Measurements from ENCODE around the gene MEGF11.

MEGF11 gene

GRCh38 chr15:65963358-65963757, 290.2 kb downstream of the MEGF11 start:
- no peak for TF ChIP-seq Cebpa-rat (IDR thresholded peaks at IDR 0.05)
- no peak overlapping the region for H3K27ac ChIP-seq

GRCh38 chr15:65962187-65962586, 291.4 kb downstream of the MEGF11 start:
- H3K4me2 ChIP-seq, result no peak overlapping the region
- no peak overlapping the region for H3K9ac ChIP-seq
- no peak overlapping the region for H3K4me3 ChIP-seq
- peaks cover 10 to 25% (median 18%) of the 10 kb centered on the region in 10 experiments for H3K4me1 ChIP-seq
- no peaks in the 10 kb centered on the region for H3K36me3 ChIP-seq
- no peak overlapping the region for H3K27ac ChIP-seq
- no peak for TF ChIP-seq Cebpa-rat (IDR thresholded peaks at IDR 0.05)
- H3K9me3 ChIP-seq (replicated peaks in 1 of 11), result no peaks in the 10 kb centered on the region
- H3K27me3 ChIP-seq, result no peaks in the 10 kb centered on the region; a peak in 1 of 22 replicates
- no peaks in the 10 kb centered on the region for H4K20me1 ChIP-seq

More at GRCh38 chr15:65963358-65963757, 290.2 kb downstream of the MEGF11 start:
- no peaks in the 10 kb centered on the region; a peak in 1 of 22 replicates for H4K20me1 ChIP-seq
- no peaks in the 10 kb centered on the region; a peak in 1 of 22 replicates for H3K27me3 ChIP-seq
- H3K9me3 ChIP-seq (replicated peaks in 1 of 11), result no peaks in the 10 kb centered on the region
- no peak overlapping the region for H3K4me3 ChIP-seq
- H3K36me3 ChIP-seq, result no peaks in the 10 kb centered on the region
- H3K9ac ChIP-seq, result peak overlapping the region in 2 of 11 experiments; percentile 29; a peak in 2 of 22 replicates
- H3K4me2 ChIP-seq, result peak overlapping the region in 10 of 11 experiments; percentile 35 to 93 (median 76); a peak in 18 of 22 replicates
- peaks cover 10 to 25% (median 18%) of the 10 kb centered on the region in 10 experiments for H3K4me1 ChIP-seq

DNA sequence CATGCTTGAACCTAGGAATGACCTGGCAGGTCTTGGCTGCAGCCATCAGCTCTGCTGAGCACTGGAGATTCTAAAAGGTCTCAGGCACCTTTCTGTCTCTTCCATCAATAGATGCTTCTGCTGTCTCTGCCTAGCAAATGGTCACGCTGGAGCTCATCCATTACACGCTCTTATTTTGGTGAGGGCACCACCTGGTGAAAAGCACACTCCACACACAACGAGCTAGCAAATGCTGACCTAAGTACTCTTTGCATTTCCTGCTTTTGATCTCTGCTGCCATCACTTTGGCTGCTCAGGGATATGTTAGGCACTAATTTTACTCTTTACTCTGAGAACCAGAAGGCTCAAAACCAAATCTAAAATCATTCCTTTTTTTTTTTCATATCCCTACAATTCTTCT, 293.0 kb downstream of the MEGF11 start:
- H3K9me3 ChIP-seq (replicated peaks in 1 of 11), result no peaks in the 10 kb centered on the region
- H3K4me2 ChIP-seq, result no peak overlapping the region
- H3K4me1 ChIP-seq, result peaks cover 10 to 25% (median 18%) of the 10 kb centered on the region in 10 experiments
- H3K27me3 ChIP-seq, result no peaks in the 10 kb centered on the region; a peak in 1 of 22 replicates
- no peaks in the 10 kb centered on the region for H4K20me1 ChIP-seq
- H3K4me3 ChIP-seq, result no peak overlapping the region
- H3K27ac ChIP-seq, result no peak overlapping the region
- TF ChIP-seq Cebpa-rat (IDR thresholded peaks at IDR 0.05), result no peak
- H3K9ac ChIP-seq, result no peak overlapping the region
- no peaks in the 10 kb centered on the region for H3K36me3 ChIP-seq

DNA sequence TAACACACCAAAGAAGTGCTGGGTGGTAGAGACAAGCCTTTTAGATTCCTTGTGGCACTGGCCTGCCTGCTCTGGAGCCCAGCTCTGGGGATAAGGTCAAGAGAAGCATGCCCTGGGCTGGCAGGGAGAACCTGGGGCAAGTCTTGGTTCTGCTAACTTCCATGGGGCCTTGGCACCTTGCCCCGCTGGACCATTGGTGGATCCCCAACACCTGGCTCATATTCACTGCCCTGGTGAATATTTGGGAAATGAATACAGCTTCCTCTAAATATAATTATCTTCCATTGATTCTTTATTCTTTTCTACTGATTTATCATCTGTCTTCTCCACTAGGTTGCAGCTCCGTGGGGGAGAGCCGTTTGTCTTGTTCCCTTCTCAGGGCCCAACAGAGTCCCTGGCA, 294.7 kb downstream of the MEGF11 start:
- H3K4me1 ChIP-seq, result peaks cover under 1 to 10% (median 5%) of the 10 kb centered on the region in 10 experiments

DNA sequence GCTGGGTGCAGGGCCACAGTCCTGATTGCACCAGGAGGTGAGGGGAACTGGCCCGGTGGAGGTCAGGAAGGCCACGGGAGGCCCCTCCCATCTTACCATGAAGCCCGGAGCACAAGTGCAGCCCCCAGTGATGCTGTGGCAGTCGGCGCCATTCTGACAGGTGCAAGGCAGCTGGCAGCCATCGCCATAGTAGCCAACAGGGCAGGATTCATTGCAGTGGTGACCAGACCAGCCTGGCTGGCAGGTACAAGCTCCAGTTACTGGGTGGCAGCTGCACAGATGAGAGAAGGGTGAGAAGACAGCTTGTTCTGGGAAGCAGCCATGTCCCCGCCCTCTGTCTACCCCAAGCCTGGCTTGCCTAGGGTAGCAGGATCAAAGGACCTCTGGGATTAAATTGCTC, 296.1 kb downstream of the MEGF11 start:
- H3K27ac ChIP-seq, result no peak overlapping the region
- no peak overlapping the region for H3K9ac ChIP-seq
- H3K4me3 ChIP-seq, result no peak overlapping the region
- H3K4me1 ChIP-seq, result no peaks in the 10 kb centered on the region
- no peak overlapping the region for H3K4me2 ChIP-seq
- H3K9me3 ChIP-seq (replicated peaks in 1 of 11), result no peaks in the 10 kb centered on the region
- H4K20me1 ChIP-seq, result no peaks in the 10 kb centered on the region
- no peaks in the 10 kb centered on the region for H3K27me3 ChIP-seq
- no peaks in the 10 kb centered on the region for H3K36me3 ChIP-seq
- TF ChIP-seq Cebpa-rat (IDR thresholded peaks at IDR 0.05), result no peak

More for the DNA sequence above, 294.7 kb downstream of the MEGF11 start:
- Histone ChIP-seq H3K27me3 (no peaks in the 10 kb centered on the region; a peak in 1 of 22 replicates), H3K9ac (no peak overlapping the region), H3K4me2 (no peak overlapping the region), H4K20me1 (no peaks in the 10 kb centered on the region), H3K9me3 (replicated peaks in 1 of 11) (no peaks in the 10 kb centered on the region), H3K4me3 (no peak overlapping the region), H3K27ac (no peak overlapping the region), H3K36me3 (no peaks in the 10 kb centered on the region)
- TF ChIP-seq Cebpa-rat (IDR thresholded peaks at IDR 0.05), result no peak

DNA sequence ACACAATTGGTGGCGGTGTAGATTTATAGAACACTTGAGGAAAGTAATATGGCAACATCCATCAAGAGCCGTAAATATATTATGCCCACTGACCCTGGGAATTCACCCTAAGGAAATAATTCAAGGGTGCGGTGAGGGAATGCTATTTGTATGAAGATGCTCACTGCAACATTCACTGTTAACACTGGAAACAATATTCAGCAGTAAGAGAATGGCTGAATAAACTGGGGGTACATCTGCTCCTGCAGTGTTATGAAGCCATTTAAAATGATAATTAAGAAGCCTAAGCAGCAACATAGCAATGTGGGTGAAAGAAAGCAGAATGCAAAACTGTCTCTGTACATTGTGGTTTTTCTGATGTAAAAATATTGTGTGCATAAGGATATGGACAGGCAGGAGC, 296.7 kb downstream of the MEGF11 start:
- Histone ChIP-seq H3K4me1 (no peaks in the 10 kb centered on the region), H3K36me3 (no peaks in the 10 kb centered on the region), H3K27me3 (no peaks in the 10 kb centered on the region), H3K4me3 (no peak overlapping the region), H3K9me3 (replicated peaks in 1 of 11) (no peaks in the 10 kb centered on the region), H3K9ac (no peak overlapping the region), H4K20me1 (no peaks in the 10 kb centered on the region), H3K4me2 (no peak overlapping the region), H3K27ac (no peak overlapping the region)
- no peak for TF ChIP-seq Cebpa-rat (IDR thresholded peaks at IDR 0.05)

DNA sequence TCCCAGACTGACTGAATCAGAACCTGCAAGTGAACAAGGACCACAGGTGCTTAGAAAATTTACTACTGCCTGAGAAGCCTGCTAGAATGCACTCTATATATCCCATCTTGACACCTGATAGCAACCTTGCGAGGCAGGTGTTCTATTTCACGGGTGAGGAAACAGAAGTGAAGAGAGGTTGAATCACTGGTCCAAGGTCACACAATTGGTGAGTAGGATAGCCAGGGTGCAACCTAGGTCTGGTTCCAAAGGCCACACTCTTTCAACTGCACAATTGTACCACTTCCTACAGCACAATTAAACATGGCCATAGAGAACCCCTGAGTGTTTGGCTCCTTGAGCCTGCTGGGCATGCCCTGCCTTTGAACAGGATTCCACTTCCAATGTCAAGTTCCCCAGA, 297.2 kb downstream of the MEGF11 start:
- no peaks in the 10 kb centered on the region for H3K9me3 ChIP-seq (replicated peaks in 1 of 11)
- no peak overlapping the region for H3K27ac ChIP-seq
- no peaks in the 10 kb centered on the region for H3K4me1 ChIP-seq
- H3K9ac ChIP-seq, result no peak overlapping the region
- no peaks in the 10 kb centered on the region for H3K27me3 ChIP-seq
- H3K4me2 ChIP-seq, result no peak overlapping the region
- TF ChIP-seq Cebpa-rat (IDR thresholded peaks at IDR 0.05), result no peak
- no peak overlapping the region for H3K4me3 ChIP-seq
- no peaks in the 10 kb centered on the region for H3K36me3 ChIP-seq
- H4K20me1 ChIP-seq, result no peaks in the 10 kb centered on the region

GRCh38 chr15:65954289-65954741, 299.2 kb downstream of the MEGF11 start:
- TF ChIP-seq Cebpa-rat (IDR thresholded peaks at IDR 0.05), result no peak
- Histone ChIP-seq H3K4me2 (no peak overlapping the region), H3K9me3 (replicated peaks in 1 of 11) (no peaks in the 10 kb centered on the region), H3K4me1 (no peaks in the 10 kb centered on the region), H3K9ac (no peak overlapping the region), H3K4me3 (no peak overlapping the region), H3K36me3 (no peaks in the 10 kb centered on the region), H3K27me3 (no peaks in the 10 kb centered on the region), H3K27ac (no peak overlapping the region), H4K20me1 (no peaks in the 10 kb centered on the region)

DNA sequence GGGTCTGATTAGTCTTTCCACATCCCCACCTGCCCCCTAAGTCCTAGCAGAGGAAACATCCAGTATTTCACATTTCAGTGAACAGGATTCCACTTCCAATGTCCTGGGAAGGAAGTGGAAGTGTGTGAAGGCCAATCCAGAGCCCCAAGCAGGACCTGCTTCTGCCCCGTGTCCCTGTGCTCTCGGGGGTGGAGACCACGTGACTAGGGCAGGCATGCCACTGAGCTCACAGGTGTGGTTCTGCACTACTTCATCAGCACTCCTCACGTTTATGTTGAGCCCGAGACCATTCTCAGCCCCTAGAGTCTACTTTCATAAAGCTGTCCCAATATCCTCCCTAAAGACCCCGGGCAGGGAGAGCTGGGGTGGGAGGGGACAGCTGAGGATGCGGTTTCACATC, 299.9 kb downstream of the MEGF11 start:
- H3K36me3 ChIP-seq, result no peaks in the 10 kb centered on the region
- no peaks in the 10 kb centered on the region for H4K20me1 ChIP-seq
- H3K9ac ChIP-seq, result no peak overlapping the region
- H3K4me3 ChIP-seq, result no peak overlapping the region
- H3K4me1 ChIP-seq, result no peaks in the 10 kb centered on the region
- TF ChIP-seq Cebpa-rat (IDR thresholded peaks at IDR 0.05), result no peak
- no peaks in the 10 kb centered on the region for H3K9me3 ChIP-seq (replicated peaks in 1 of 11)
- no peaks in the 10 kb centered on the region for H3K27me3 ChIP-seq
- no peak overlapping the region for H3K27ac ChIP-seq
- no peak overlapping the region for H3K4me2 ChIP-seq

DNA sequence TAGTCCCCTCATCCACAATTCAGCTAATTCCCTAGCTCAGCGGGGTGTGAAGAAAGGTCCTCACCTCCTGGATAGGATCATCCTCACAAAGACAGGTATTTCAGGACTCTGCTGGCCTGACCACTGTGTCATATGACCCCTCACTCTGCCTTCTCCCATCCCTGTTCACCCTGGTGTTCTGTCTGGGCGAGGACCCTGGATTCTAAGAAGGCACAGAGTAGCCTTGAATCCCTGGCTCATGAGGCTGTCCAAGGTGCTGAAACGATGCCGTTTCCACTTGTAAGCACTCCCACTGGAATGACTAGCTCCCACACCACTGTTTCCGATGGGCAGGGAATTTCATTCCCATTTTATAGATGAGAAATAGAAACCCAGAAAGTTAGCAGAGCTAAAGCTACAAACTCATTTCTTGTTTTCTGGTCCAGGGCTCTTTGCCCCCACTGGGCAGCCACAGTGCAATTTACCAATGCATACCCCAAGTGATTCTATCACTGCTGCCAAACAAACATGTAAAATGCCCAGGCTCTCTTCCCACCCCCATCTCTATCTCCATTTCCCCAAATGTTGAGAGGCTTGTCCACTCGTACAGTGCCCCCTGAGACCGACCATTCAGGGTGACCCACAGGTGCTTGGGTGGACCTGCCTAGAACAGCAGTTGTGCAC, 301.0 kb downstream of the MEGF11 start:
- H3K27ac ChIP-seq, result no peak overlapping the region
- H3K9ac ChIP-seq, result no peak overlapping the region
- H3K4me1 ChIP-seq, result no peaks in the 10 kb centered on the region
- H4K20me1 ChIP-seq, result no peaks in the 10 kb centered on the region
- no peak overlapping the region for H3K4me2 ChIP-seq
- H3K9me3 ChIP-seq (replicated peaks in 1 of 11), result no peaks in the 10 kb centered on the region
- no peak for TF ChIP-seq Cebpa-rat (IDR thresholded peaks at IDR 0.05)
- no peak overlapping the region for H3K4me3 ChIP-seq
- no peaks in the 10 kb centered on the region for H3K27me3 ChIP-seq
- H3K36me3 ChIP-seq, result no peaks in the 10 kb centered on the region

Measured in BLaER1 treated with 17β-estradiol and CSF1 and Interleukin-3, amounts not matched to agents 10 nM and 100 nM (cell line).